ENCODE data around the gene DYNLT5. TPM values are rescaled to one million over a fixed set of nuclear protein-coding genes. Genes with fewer than 3 reads are reported as not detected.
A peak's percentile ranks its signal among the peaks of the same experiment; 100 is the strongest.
"Not testable (repeated sequence)": the region's sequence is repeated elsewhere in the genome, so short reads cannot be mapped to it uniquely, and the experiment has no call there.

The DYNLT5 gene
- total RNA-seq, 1 donor from 2014 or later, result 0.30 TPM

- no peak for DNase-seq (ENCODE audit: low read depth)
Observed at GRCh38 chr1:66750577-66750976, 1.7 kb upstream of the DYNLT5 start.

DNA sequence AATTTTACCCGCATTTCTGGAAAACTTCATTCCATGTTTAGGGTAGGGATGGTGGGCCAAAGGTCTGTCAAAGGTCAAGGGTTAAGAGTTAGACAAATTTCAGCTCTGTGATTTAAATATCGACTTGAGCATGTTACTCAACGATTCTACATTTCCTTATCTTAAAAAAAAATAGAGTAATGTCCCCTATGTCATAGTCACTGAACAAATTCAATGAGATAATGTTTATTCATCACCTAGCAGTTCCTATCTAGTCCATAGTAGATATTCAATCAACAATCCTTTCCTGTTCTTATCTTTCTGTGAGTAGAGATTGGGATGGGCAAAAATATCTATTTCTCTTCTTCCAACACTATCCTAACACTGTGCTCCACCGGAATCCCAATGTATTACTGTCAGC is 1.1 kb upstream of the DYNLT5 start:
- DNase-seq (ENCODE audit: low read depth), result no peak

- no peak for DNase-seq (ENCODE audit: low read depth)
Observed at GRCh38 chr1:66752671-66753371, 562 bp downstream of the DYNLT5 start.

GRCh38 chr1:66757722-66758240 is 5.5 kb downstream of the DYNLT5 start:
- no peak for DNase-seq (ENCODE audit: low read depth)

- DNase-seq (ENCODE audit: low read depth), result no peak
Observed at GRCh38 chr1:66758241-66758755, 6.0 kb downstream of the DYNLT5 start.

GRCh38 chr1:66760506-66760905 is 8.2 kb downstream of the DYNLT5 start:
- no peak for DNase-seq (ENCODE audit: low read depth)

DNA sequence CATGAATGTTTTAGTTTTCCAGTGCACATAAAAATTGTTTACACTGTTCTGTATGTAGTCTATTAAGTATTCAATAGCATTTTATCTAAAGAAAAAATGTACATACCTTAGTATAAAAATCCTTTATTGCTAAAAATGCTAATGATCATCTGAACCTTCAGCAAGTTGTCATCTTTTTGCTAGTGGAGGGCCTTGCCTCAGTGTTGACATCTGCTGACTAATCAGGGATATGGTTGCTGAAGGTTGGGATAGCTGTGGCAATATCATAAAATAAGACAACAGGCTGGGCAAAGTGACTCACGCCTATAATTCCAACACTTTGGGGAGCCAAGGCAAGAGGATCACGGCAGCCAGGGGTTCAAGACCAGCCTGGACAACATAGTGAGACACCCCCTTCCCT is 9.0 kb downstream of the DYNLT5 start:
- DNase-seq (ENCODE audit: low read depth), result peak; percentile 10

GRCh38 chr1:66764994-66765578 is 12.8 kb downstream of the DYNLT5 start:
- peak; percentile 60 for DNase-seq (ENCODE audit: low read depth)

- DNase-seq (ENCODE audit: low read depth), result no peak
Observed at GRCh38 chr1:66767626-66768025, 15.4 kb downstream of the DYNLT5 start.

- DNase-seq (ENCODE audit: low read depth), result no peak
Observed at GRCh38 chr1:66768965-66769364, 16.7 kb downstream of the DYNLT5 start.

DNA sequence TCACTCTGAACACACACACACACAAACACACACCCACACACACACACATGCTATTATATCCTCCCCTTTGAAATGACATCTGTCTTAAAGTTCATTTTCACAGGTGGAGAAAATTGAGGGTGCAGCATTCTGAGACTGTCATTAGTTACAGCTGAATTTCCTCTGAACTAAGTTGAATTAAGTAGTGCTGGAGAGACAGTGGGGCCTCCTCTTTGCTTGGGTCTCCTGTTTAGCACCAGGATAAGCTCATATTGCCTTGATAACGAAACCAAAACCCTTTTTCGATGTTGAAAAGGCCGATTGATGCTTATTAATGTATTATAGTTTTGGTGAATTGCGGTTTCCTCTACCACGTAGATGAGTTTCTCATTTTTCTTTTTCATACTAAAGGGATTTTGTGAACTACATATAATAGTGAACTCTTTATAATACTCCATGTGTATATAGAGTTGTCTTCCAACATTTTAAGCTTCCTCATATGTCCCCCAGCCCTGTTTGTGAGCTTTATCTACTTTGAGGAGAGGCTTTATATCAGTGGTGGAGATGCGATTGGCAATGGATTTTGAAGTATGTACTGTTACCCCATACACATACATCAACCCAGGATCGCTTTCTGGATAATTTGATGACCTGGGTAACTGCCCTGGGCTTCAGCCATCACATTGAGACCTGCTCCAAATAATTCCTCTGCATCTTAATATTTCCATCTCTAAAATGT is 17.4 kb downstream of the DYNLT5 start:
- DNase-seq (ENCODE audit: low read depth), result no peak

DNA sequence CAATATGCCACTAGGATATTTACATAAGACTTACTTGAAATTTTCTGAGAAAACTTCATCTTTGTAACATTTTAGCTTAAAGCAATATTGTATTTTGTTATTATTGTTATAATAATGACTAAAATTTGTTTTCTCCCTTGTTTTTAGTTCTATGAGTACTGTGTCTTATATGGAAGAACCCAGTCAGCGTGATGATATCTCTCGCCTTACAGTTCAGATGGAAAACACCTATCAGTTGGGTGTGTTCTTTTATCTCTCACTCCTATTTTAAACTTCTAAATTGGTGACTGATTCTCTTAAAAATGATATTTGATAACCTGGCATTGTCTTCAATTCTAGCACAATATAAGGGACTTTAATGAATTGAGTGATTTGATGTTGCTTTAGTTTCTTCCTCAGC is 18.0 kb downstream of the DYNLT5 start:
- no peak for DNase-seq (ENCODE audit: low read depth)

GRCh38 chr1:66770694-66771093 is 18.4 kb downstream of the DYNLT5 start:
- peak; percentile 27 for DNase-seq (ENCODE audit: low read depth)

GRCh38 chr1:66773227-66773626 is 21.0 kb downstream of the DYNLT5 start:
- no peak for DNase-seq (ENCODE audit: low read depth)

- DNase-seq (ENCODE audit: low read depth), result no peak
Observed at GRCh38 chr1:66774438-66774837, 22.2 kb downstream of the DYNLT5 start.

DNA sequence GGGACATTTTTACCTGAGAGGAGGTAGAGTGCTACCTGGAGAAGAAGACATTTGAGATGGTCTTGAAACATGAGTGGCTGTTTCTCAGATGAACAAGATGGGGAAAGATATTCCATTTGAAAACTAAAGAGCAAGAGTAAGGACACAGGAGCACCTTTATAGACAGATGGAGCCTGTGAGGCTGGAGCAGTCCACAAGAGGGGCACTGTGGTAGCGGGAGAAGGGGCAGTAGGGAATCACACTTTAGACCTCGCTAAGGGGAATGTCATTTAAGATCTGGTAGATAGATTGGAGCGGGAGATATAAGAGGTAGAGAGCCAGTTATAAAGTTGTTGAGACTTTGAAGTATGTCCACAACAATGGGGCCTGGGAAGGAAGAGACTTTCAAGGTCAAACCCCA is 23.4 kb downstream of the DYNLT5 start:
- DNase-seq (ENCODE audit: low read depth), result no peak

DNA sequence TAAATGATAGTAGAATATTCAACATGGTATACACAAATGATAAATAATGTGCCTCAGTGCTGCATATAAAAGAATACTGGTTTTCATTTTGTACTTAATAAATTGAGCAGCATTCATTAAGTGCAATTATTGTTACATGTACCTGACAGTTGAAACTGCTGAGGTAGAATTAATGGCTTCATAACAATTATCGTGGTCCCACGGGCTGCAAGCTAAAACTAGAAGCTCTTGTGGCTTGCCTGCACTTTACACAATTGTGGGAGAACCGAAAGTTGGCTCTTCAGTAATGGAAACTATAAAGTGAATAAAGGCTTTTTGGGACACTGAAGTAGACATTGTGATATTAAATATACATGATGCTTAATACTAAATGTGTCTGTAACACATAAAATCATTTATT is 25.6 kb downstream of the DYNLT5 start:
- DNase-seq (ENCODE audit: low read depth), result no peak

DNA sequence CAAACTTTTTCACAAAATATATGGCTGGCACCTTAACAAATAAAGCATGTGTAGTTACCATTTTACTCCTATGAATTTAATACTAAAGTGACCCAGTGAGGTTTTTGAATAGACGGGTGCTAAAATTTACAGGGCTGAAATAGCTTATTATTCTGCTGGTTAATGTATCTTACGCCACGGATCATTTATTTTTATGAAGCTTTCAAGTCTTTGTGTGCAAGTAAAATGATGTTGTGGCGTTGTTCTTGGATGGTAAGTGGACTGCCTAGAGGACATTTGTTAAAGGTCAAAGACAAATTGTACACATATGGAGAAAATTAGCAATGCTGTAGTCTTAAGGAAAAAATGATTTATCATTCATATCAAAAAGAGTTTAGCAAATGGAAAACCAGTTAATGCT is 26.0 kb downstream of the DYNLT5 start:
- peak; percentile 62 for DNase-seq (ENCODE audit: low read depth)

DNA sequence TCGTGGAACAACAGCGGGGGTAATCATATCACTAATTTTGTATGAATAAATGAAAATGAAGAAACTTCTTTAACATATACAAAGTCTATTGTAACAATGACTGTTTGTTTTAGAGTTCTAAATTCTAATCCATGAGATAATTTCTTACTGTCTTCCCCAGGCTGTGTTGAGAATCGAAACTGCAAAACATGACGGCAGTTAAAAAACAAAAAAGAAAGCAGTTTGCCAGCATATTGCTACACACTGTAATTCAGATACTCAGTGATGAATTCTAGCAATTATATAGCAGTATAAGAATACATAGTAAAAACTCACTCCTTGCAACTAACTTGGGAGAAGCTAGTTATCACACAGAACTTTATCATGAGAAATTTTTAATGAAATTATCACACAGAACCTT is 26.7 kb downstream of the DYNLT5 start:
- no peak for DNase-seq (ENCODE audit: low read depth)

- no peak for DNase-seq (ENCODE audit: low read depth)
Observed at GRCh38 chr1:66779475-66780078, 27.3 kb downstream of the DYNLT5 start.

DNA sequence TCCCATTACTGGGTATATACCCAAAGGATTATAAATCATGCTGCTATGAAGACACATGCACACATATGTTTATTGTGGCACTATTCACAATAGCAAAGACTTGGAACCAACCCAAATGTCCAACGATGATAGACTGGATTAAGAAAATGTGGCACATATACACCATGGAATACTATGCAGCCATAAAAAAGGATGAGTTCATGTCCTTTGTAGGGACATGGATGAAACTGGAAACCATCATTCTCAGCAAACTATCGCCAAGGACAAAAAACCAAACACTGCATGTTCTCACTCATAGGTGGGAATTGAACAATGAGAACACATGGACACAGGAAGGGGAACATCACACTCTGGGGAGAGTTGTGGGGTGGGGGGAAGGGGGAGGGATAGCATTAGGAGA is 33.5 kb downstream of the DYNLT5 start:
- not testable (repeated sequence) for DNase-seq (ENCODE audit: low read depth)

- DNase-seq (ENCODE audit: low read depth), result no peak
Observed at GRCh38 chr1:66787641-66788040, 35.4 kb downstream of the DYNLT5 start.
